Muscle of leg (tissue), 11 donors: ENCODE results near the gene SNX13. TPM values are rescaled to one million over a fixed set of nuclear protein-coding genes. Genes with fewer than 3 reads are reported as not detected.

ENCODE experiments used
- DNase-seq: peaks from one replicate; pipeline ENCODE4 v3.0.0; 2013
- H3K27ac ChIP-seq: one replicate; pipeline ENCODE4 v1.5.1; 2013; ENCODE audit warnings: mild to moderate bottlenecking, low read length, control low read depth
- H3K27me3 ChIP-seq: one replicate; pipeline ENCODE4 v1.6.1; 2013; ENCODE audit warnings: low read length; ENCODE audit not compliant: control insufficient read depth, insufficient read depth
- H3K36me3 ChIP-seq: one replicate; pipeline ENCODE4 v1.6.1; 2013; ENCODE audit warnings: low read length; ENCODE audit not compliant: control insufficient read depth, insufficient read depth
- H3K4me1 ChIP-seq: one replicate; pipeline ENCODE4 v1.6.1; 2013; ENCODE audit warnings: low read length; ENCODE audit not compliant: control insufficient read depth, insufficient read depth
- H3K4me3 ChIP-seq: one replicate; pipeline ENCODE4 v1.5.1; 2013; ENCODE audit warnings: low read length, control low read depth
- H3K9me3 ChIP-seq: replicated peaks from 2 replicates; pipeline ENCODE4 v1.6.1; 2013; ENCODE audit warnings: low read depth, low read length; ENCODE audit not compliant: control insufficient read depth
- WGBS: methylation state at CpG from one replicate; pipeline ENCODE4 v1.1.5; 2013; ENCODE audit warnings: missing lambda C conversion rate; ENCODE audit not compliant: insufficient coverage; 5-methylcytosine and 5-hydroxymethylcytosine counted together
- polyA plus RNA-seq, 8 donors: library from polyadenylated mRNA; unstranded; fragments of 120-200 nt; gene quantifications; one replicate each; pipeline versions ENCODE4 v1.2.1 to v1.2.3, GENCODE V29; 2013; ENCODE audit warnings: inconsistent platforms in 1 of 8, low replicate concordance in 1 of 8; ENCODE audit not compliant: insufficient read length in 8 of 8, insufficient read depth in 1 of 8
- total RNA-seq: library from RNA; stranded (reverse); fragments of 120-200 nt; gene quantifications from one replicate; pipeline ENCODE4 v1.2.4, GENCODE V29; 2013

SNX13 gene
- total and polyA plus RNA-seq, 9 donors: 15.4 to 43.4 (median 21.0) TPM

- no peak for DNase-seq
- no peaks in the 10 kb centered on the region for H3K27me3 ChIP-seq
- WGBS: no CpG with 5 or more reads among the region's 2 CpGs
Measured at GRCh38 chr7:17948526-17949238, 8.4 kb upstream of the SNX13 start.

GRCh38 chr7:17947620-17948019 is 7.3 kb upstream of the SNX13 start:
- no peaks in the 10 kb centered on the region for H3K36me3 ChIP-seq
- no peaks in the 10 kb centered on the region for H3K9me3 ChIP-seq
- H3K27me3 ChIP-seq: no peaks in the 10 kb centered on the region
- H3K27ac ChIP-seq: no peak overlapping the region
- no peaks in the 10 kb centered on the region for H3K4me1 ChIP-seq
- WGBS: no CpG with 5 or more reads among the region's 2 CpGs
- DNase-seq: peak; percentile 56
- H3K4me3 ChIP-seq: no peak overlapping the region

More at GRCh38 chr7:17948526-17949238, 8.4 kb upstream of the SNX13 start:
- H3K9me3 ChIP-seq: no peaks in the 10 kb centered on the region
- no peak overlapping the region for H3K4me3 ChIP-seq
- H3K4me1 ChIP-seq: no peaks in the 10 kb centered on the region
- H3K36me3 ChIP-seq: no peaks in the 10 kb centered on the region
- H3K27ac ChIP-seq: no peak overlapping the region

- no CpG with 5 or more reads among the region's 1 CpG for whole genome bisulfite sequencing
- peak; percentile 37 for DNase-seq
- H3K36me3 ChIP-seq: no peaks in the 10 kb centered on the region
- H3K4me3 ChIP-seq: no peak overlapping the region
- no peaks in the 10 kb centered on the region for H3K4me1 ChIP-seq
- no peaks in the 10 kb centered on the region for H3K27me3 ChIP-seq
- no peaks in the 10 kb centered on the region for H3K9me3 ChIP-seq
- H3K27ac ChIP-seq: no peak overlapping the region
Measured at GRCh38 chr7:17946591-17946990, 6.3 kb upstream of the SNX13 start.

- no peak overlapping the region for H3K4me3 ChIP-seq
- H3K27ac ChIP-seq: no peak overlapping the region
- no peak for DNase-seq
- no CpG with 5 or more reads among the region's 1 CpG for WGBS
- no peaks in the 10 kb centered on the region for H3K4me1 ChIP-seq
- no peaks in the 10 kb centered on the region for H3K27me3 ChIP-seq
- H3K9me3 ChIP-seq: no peaks in the 10 kb centered on the region
- no peaks in the 10 kb centered on the region for H3K36me3 ChIP-seq
Measured at GRCh38 chr7:17944720-17945119, 4.4 kb upstream of the SNX13 start.

- Histone ChIP-seq H3K4me3 (no peak overlapping the region), H3K36me3 (no peaks in the 10 kb centered on the region), H3K4me1 (peaks cover 6% of the 10 kb centered on the region), H3K27me3 (no peaks in the 10 kb centered on the region), H3K27ac (no peak overlapping the region), H3K9me3 (no peaks in the 10 kb centered on the region)
- no CpG with 5 or more reads among the region's 2 CpGs for whole genome bisulfite sequencing
- no peak for DNase-seq
Measured at GRCh38 chr7:17943006-17943405, 2.7 kb upstream of the SNX13 start.

GRCh38 chr7:17942231-17942630 is 1.9 kb upstream of the SNX13 start:
- no peak for DNase-seq
- H3K27me3 ChIP-seq: no peaks in the 10 kb centered on the region
- no peak overlapping the region for H3K4me3 ChIP-seq
- no peaks in the 10 kb centered on the region for H3K36me3 ChIP-seq
- H3K9me3 ChIP-seq: no peaks in the 10 kb centered on the region
- 100% methylated on average over 1 of the region's 1 CpG for WGBS
- peaks cover 6% of the 10 kb centered on the region for H3K4me1 ChIP-seq
- no peak overlapping the region for H3K27ac ChIP-seq

- peak; percentile 15 for DNase-seq
- peak overlapping the region; percentile 66 for H3K4me3 ChIP-seq
- H3K9me3 ChIP-seq: no peaks in the 10 kb centered on the region
- H3K36me3 ChIP-seq: no peaks in the 10 kb centered on the region
- peak overlapping the region; percentile 90 for H3K27ac ChIP-seq
- no CpG with 5 or more reads among the region's 12 CpGs for WGBS
- H3K27me3 ChIP-seq: no peaks in the 10 kb centered on the region
- peaks cover 6% of the 10 kb centered on the region for H3K4me1 ChIP-seq
Measured at GRCh38 chr7:17940951-17941431, 697 bp upstream of the SNX13 start.

- under 1% methylated on average over 28 of the region's 29 CpGs for WGBS
- Histone ChIP-seq H3K27me3 (no peaks in the 10 kb centered on the region), H3K4me1 (peaks cover 6% of the 10 kb centered on the region), H3K36me3 (no peaks in the 10 kb centered on the region), H3K4me3 (peak overlapping the region; percentile 66), H3K9me3 (no peaks in the 10 kb centered on the region), H3K27ac (peak overlapping the region; percentile 90)
- peak; percentile 44 for DNase-seq
Measured at GRCh38 chr7:17939606-17940301, 540 bp downstream of the SNX13 start.

- Histone ChIP-seq H3K27ac (peak overlapping the region; percentile 90), H3K36me3 (no peaks in the 10 kb centered on the region), H3K4me3 (peak overlapping the region; percentile 66), H3K4me1 (peaks cover 6% of the 10 kb centered on the region), H3K27me3 (no peaks in the 10 kb centered on the region), H3K9me3 (no peaks in the 10 kb centered on the region)
- DNase-seq: peak; percentile 42
- WGBS: 17% methylated on average over 3 of the region's 6 CpGs
Measured at GRCh38 chr7:17939211-17939605, 1.1 kb downstream of the SNX13 start.

- no CpG with 5 or more reads among the region's 2 CpGs for WGBS
- Histone ChIP-seq H3K36me3 (no peaks in the 10 kb centered on the region), H3K27ac (no peak overlapping the region), H3K4me1 (peaks cover 6% of the 10 kb centered on the region), H3K9me3 (no peaks in the 10 kb centered on the region), H3K4me3 (no peak overlapping the region), H3K27me3 (no peaks in the 10 kb centered on the region)
- DNase-seq: no peak
Measured at GRCh38 chr7:17937506-17938120, 2.7 kb downstream of the SNX13 start.
